ENCODE data around the gene AHRR. TPM values are rescaled to one million over a fixed set of nuclear protein-coding genes. Genes with fewer than 3 reads are reported as not detected.

The AHRR gene
- total and polyA plus RNA-seq, 7 donors, result under 0.01 to 1.8 (median 1.0) TPM; not detected in 1

DNA sequence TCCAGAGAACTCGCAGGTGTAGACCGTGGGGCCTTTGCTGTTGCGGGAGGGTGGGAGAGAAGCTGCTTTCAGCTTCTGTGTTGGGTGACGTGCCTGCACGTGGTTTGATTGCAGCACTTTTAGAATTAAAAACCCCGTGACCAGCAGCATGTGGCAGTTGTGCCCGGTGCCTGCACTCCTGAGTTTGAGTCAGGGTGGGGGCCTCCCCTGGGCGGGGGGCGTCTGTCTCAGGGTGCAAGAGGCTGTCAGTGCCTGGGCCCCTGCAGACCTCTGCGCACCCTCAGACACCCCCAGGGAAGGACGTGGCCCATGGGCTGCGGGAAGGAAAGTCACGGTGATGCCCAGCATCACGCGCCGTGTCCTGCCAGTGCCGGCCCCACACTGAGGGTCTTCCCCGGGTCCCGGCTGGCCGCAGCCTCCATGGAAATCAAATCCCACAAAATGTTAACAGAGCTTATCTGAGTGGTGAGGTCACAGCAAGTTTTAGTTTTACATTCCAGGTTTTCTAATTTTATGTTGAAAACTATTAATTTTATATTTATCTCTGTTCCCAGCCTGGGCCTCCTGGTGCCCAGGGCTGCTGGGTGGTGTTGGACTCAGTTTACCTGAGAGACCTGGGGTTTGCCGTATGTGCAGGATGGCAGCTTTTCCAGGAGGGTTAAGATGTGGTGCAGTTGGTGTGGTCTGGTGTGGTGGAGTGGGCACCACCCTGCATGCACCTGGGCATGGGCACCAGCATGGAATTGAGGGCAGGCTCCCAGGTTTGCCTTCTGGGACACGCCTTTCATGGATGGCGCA lies 33.3 kb downstream of the AHRR start:
- DNase-seq, result no peak
- Histone ChIP-seq H3K27me3 (no peaks in the 10 kb centered on the region), H3K36me3 (no peaks in the 10 kb centered on the region), H3K4me1 (no peaks in the 10 kb centered on the region), H3K27ac (no peak overlapping the region), H3K9me3 (no peaks in the 10 kb centered on the region), H3K4me3 (no peak overlapping the region)
- intact Hi-C loops (cut with DNase I), result no loop called here
- 87 to 91% methylated on average over 23 of the region's 23 CpGs for WGBS, 2 donors
- no peak for TF ChIP-seq EP300 (IDR thresholded peaks at IDR 0.05)
- no peak for TF ChIP-seq POLR2AphosphoS5 (IDR thresholded peaks at IDR 0.05)
- TF ChIP-seq POLR2A (IDR thresholded peaks at IDR 0.05), result no peak
- TF ChIP-seq, protein P1, sequence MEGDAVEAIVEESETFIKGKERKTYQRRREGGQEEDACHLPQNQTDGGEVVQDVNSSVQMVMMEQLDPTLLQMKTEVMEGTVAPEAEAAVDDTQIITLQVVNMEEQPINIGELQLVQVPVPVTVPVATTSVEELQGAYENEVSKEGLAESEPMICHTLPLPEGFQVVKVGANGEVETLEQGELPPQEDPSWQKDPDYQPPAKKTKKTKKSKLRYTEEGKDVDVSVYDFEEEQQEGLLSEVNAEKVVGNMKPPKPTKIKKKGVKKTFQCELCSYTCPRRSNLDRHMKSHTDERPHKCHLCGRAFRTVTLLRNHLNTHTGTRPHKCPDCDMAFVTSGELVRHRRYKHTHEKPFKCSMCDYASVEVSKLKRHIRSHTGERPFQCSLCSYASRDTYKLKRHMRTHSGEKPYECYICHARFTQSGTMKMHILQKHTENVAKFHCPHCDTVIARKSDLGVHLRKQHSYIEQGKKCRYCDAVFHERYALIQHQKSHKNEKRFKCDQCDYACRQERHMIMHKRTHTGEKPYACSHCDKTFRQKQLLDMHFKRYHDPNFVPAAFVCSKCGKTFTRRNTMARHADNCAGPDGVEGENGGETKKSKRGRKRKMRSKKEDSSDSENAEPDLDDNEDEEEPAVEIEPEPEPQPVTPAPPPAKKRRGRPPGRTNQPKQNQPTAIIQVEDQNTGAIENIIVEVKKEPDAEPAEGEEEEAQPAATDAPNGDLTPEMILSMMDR (IDR thresholded peaks at IDR 0.05), result no peak

DNA sequence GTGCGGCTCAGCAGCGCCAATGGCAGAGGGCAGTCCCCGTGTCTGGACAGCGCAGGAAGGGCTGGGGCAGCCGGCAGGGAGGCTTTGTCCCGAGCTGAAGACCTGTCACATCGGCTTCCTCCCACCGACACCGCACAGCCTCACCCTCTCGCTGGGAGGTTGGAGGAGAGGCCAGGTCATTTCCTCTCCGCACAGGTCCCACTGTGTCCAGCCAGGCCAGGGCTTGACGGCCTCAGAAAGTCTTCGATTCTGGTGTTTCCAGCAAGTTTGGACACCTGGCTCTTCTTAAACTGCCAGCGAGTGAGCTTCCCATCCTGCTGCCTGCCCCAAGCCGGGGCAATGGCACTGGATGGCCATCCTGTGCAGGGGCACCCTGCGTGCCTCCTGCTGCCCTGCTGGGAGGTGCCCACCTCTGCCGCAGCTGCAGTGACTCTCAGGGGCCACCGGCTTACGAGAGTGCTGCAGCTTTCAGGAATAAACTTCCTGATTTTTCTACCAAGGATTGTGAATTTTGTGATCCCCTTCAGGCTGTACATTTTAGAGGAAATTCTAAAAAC lies 33.9 kb downstream of the AHRR start:
- Histone ChIP-seq H3K27ac (no peak overlapping the region), H3K4me3 (no peak overlapping the region), H3K4me1 (no peaks in the 10 kb centered on the region), H3K9me3 (no peaks in the 10 kb centered on the region), H3K36me3 (no peaks in the 10 kb centered on the region), H3K27me3 (no peaks in the 10 kb centered on the region)
- intact Hi-C loops (cut with DNase I), result no loop called here
- DNase-seq, result no peak
- WGBS, 2 donors, result 86 to 88% methylated on average over 19 of the region's 19 CpGs
- TF ChIP-seq POLR2A (IDR thresholded peaks at IDR 0.05) (no peak), POLR2AphosphoS5 (IDR thresholded peaks at IDR 0.05) (no peak), EP300 (IDR thresholded peaks at IDR 0.05) (no peak)
- TF ChIP-seq, protein P1 (IDR thresholded peaks at IDR 0.05), result no peak

DNA sequence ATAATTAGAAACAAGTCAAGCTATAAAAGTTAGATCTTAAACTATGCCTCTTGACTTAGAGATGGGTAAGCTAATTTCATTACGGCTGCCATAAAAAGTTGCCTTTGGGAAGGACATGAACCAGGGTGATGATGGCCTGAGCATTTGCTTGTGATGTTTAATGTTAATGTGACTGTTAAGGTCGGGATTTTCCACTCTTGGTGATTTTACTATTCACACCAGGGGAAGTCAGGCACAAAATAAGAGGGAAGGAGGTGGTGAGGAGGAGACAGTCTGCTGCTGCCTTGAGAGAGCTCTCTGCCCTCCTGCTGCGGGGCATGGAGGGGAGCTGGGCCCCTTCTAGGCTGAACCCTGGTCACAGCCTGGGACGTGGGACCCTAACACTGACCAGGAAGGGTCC lies 34.4 kb downstream of the AHRR start:
- H3K9me3 ChIP-seq, result no peaks in the 10 kb centered on the region
- no peak overlapping the region for H3K27ac ChIP-seq
- intact Hi-C loops (cut with DNase I), result no loop called here
- no peak for DNase-seq
- no peak for TF ChIP-seq POLR2A (IDR thresholded peaks at IDR 0.05)
- TF ChIP-seq POLR2AphosphoS5 (IDR thresholded peaks at IDR 0.05), result no peak
- TF ChIP-seq, protein P1 (IDR thresholded peaks at IDR 0.05), result no peak
- TF ChIP-seq EP300 (IDR thresholded peaks at IDR 0.05), result no peak
- no peaks in the 10 kb centered on the region for H3K4me1 ChIP-seq
- no peak overlapping the region for H3K4me3 ChIP-seq
- H3K36me3 ChIP-seq, result no peaks in the 10 kb centered on the region
- H3K27me3 ChIP-seq, result no peaks in the 10 kb centered on the region
- 71 to 76% methylated on average over 4 of the region's 4 CpGs for WGBS, 2 donors

DNA sequence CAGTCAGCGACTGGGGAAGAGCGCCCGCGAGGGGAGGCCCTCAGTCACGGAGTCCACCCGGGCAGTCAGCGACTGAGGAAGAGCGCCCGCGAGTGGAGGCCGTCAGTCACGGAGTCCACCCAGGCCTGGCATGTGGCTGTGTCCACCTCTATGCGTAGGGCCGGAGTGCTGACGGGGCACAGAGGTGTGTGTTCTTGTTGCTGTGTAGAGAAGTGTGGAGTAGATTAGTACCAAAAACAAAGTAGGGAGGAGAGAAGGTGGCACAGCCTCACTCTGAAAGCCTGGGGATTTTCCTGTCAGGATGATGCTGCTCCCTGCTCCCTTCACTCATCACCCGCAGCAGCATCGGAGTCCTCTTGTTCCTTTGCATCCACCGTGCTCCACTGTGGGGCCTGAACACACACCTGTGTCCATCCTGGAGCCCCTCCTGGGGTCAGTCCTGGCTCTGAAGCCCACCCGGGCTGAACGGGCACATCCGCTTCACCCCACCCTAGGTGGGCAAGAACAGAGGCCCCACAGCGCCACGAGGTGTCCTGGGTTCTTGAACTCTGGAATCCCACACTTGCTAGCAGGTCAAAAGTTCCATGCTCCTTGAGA lies 37.9 kb downstream of the AHRR start:
- WGBS, 2 donors, result 91% methylated on average over 23 of the region's 23 CpGs
- Histone ChIP-seq H3K4me1 (no peaks in the 10 kb centered on the region), H3K9me3 (peaks cover 0 to 4% (median 0%) of the 10 kb centered on the region in 4 donors), H3K27me3 (no peaks in the 10 kb centered on the region), H3K36me3 (no peaks in the 10 kb centered on the region), H3K4me3 (no peak overlapping the region), H3K27ac (no peak overlapping the region)
- intact Hi-C loops (cut with DNase I), result no loop called here
- TF ChIP-seq POLR2AphosphoS5 (IDR thresholded peaks at IDR 0.05) (no peak), POLR2A (IDR thresholded peaks at IDR 0.05) (no peak), EP300 (IDR thresholded peaks at IDR 0.05) (no peak)
- TF ChIP-seq, protein P1 (IDR thresholded peaks at IDR 0.05), result no peak
- DNase-seq, result no peak

Measured in sigmoid colon (tissue), 7 donors.